Activated B cell treated with CpG ODN at 0.5 μM for 24 hours (primary cell): ENCODE measurements around the gene B4GALNT1. TPM values are rescaled to one million over a fixed set of nuclear protein-coding genes. Genes with fewer than 3 reads are reported as not detected.

ENCODE experiments used
- ATAC-seq: fragments of 200-7000 bp; cut with Tn5 transposase; one replicate; pipeline ENCODE4 v1.10.0; 2021; ENCODE audit warnings: low read depth, mild to moderate bottlenecking, moderate library complexity
- CTCF ChIA-PET: fragments of 350-600 bp; sonication (Branson Sonifier 250); formaldehyde crosslinking; loops from one replicate; lab custom pipeline; 2021; ENCODE audit warnings: antibody characterized with exemption; lab: Charles Lee
- POLR2A ChIA-PET: fragments of 350-600 bp; sonication (Branson Sonifier 250); formaldehyde crosslinking; loops from one replicate; lab custom pipeline; 2021; ENCODE audit warnings: antibody characterized with exemption; lab: Charles Lee
- DNase-seq: peaks from one replicate; pipeline ENCODE4 v3.0.0; 2022
- H3K27ac Mint-ChIP-seq: one replicate; pipeline ENCODE4 v1.8.0; 2020; ENCODE audit warnings: mixed read lengths
- H3K27me3 Mint-ChIP-seq: one replicate; pipeline ENCODE4 v1.8.0; 2021; ENCODE audit warnings: mixed read lengths
- H3K36me3 Mint-ChIP-seq: one replicate; pipeline ENCODE4 v1.8.0; 2021; ENCODE audit warnings: low read depth, mixed read lengths
- H3K4me1 Mint-ChIP-seq: one replicate; pipeline ENCODE4 v1.8.0; 2021; ENCODE audit warnings: mixed read lengths
- H3K4me3 Mint-ChIP-seq: one replicate; pipeline ENCODE4 v1.8.0; 2020; ENCODE audit warnings: mild to moderate bottlenecking, mixed read lengths
- H3K9me3 Mint-ChIP-seq: one replicate; pipeline ENCODE4 v1.8.0; 2020; ENCODE audit warnings: mixed read lengths
- intact Hi-C: fragments of 100-400 bp; cut with micrococcal nuclease; formaldehyde crosslinking; loops from one replicate; pipeline ENCODE4 v1.15.1; 2024
- total RNA-seq: library from RNA; stranded (reverse); gene quantifications from 2 replicates; pipeline ENCODE4 v1.2.3, GENCODE V29; 2022
- TF ChIP-seq, protein P1 (sequence below): fragments of 200-600 bp; IDR thresholded peaks from one replicate; pipeline ENCODE4 v1.8.0; 2022; ENCODE audit warnings: antibody characterized with exemption, mild to moderate bottlenecking

B4GALNT1 gene
- total RNA-seq, 1 donor from 2014 or later = 0.31 TPM

DNA sequence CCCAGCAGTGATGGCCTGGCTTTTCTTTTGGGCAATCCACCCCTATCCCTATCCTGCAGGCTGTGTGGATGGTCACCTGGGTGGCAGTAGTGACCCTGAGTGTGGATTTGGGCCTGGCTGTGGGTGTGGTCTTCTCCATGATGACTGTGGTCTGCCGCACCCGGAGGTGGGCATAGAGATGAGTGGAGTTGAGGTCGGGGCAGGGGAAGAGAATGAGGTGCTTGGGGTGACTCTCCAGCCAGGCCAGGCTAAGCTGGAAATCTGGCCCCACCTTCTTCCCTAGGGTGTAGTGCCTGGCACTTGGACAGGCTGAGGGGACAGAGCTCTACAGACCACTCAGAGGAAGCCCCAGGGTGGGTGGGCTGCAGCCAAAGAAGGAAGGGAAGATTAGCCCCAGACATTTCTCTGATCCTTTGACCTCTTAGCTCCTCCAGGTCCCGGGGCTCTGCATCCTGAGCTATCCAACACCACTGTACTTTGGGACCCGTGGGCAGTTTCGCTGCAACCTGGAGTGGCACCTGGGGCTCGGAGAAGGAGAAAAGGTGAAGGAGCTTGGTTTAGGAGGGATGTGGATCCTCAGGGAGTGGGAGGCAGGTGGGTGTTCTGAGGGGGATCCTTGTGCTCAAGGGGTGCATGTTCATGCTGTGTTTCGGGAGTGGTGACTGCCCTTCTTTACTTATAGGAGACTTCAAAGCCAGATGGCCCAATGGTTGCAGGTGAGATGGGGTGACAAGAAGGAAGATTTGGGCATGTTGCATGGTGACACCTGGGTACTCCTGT, 8.4 kb downstream of the B4GALNT1 start:
- DNase-seq = no peak
- Mint-ChIP-seq H3K4me1 (peaks cover 36% of the 10 kb centered on the region), H3K4me3 (no peak overlapping the region), H3K9me3 (no peaks in the 10 kb centered on the region), H3K27me3 (peaks cover 84% of the 10 kb centered on the region), H3K27ac (no peak overlapping the region), H3K36me3 (no peaks in the 10 kb centered on the region)
- TF ChIP-seq, protein P1, sequence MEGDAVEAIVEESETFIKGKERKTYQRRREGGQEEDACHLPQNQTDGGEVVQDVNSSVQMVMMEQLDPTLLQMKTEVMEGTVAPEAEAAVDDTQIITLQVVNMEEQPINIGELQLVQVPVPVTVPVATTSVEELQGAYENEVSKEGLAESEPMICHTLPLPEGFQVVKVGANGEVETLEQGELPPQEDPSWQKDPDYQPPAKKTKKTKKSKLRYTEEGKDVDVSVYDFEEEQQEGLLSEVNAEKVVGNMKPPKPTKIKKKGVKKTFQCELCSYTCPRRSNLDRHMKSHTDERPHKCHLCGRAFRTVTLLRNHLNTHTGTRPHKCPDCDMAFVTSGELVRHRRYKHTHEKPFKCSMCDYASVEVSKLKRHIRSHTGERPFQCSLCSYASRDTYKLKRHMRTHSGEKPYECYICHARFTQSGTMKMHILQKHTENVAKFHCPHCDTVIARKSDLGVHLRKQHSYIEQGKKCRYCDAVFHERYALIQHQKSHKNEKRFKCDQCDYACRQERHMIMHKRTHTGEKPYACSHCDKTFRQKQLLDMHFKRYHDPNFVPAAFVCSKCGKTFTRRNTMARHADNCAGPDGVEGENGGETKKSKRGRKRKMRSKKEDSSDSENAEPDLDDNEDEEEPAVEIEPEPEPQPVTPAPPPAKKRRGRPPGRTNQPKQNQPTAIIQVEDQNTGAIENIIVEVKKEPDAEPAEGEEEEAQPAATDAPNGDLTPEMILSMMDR = no peak
- ATAC-seq = no peak
- POLR2A ChIA-PET = interaction anchor here (1.0 kb wide), 1 partner anchor 11 kb away, joined by 4 read pairs; no protein-coding TSS in a partner anchor
- CTCF ChIA-PET = interaction anchor here (8.4 kb wide), 1 partner anchor 42 kb away, joined by 126 read pairs; no protein-coding TSS in a partner anchor
- intact Hi-C loops = loop anchor here (10.0 kb wide), 1 partner anchor 400 kb away; the partner anchor contains the start of gene SHMT2

DNA sequence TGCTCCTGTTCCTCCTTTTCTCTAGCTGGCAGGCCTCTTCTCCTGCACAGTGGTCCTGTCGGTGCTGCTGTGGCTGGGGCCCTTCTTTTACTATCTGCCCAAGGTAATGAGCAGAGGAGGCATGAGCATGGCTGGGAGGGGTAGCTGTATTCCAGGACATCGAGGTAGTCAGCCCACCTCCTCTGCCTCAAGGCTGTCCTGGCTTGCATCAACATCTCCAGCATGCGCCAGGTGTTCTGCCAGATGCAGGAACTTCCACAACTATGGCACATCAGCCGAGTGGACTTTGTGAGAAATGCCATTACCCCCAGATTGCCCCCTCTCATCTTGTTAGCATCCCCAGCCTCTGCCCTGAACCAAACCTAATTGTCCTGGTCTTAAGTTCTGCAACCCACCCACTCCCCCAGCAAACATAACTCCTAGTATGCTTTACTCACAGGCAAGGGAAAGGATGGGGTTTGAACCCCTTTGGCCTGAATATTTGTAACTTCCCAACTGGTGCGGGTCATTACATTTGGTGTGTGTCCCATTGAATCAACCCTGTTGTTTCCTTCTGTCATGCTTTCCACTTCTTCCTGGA, 9.1 kb downstream of the B4GALNT1 start:
- H3K27ac Mint-ChIP-seq = no peak overlapping the region
- peaks cover 41% of the 10 kb centered on the region for H3K4me1 Mint-ChIP-seq
- H3K4me3 Mint-ChIP-seq = no peak overlapping the region
- CTCF ChIA-PET = interaction anchor here (1.9 to 8.4 kb wide), 2 partner anchors 9 to 41 kb away, joined by 6 to 126 read pairs; partner anchors contain the start of gene B4GALNT1
- no peaks in the 10 kb centered on the region for H3K9me3 Mint-ChIP-seq
- H3K36me3 Mint-ChIP-seq = no peaks in the 10 kb centered on the region
- DNase-seq (no peak), ATAC-seq (no peak)
- intact Hi-C loops = loop anchor here (10.0 kb wide), 1 partner anchor 399 kb away; the partner anchor contains the start of gene SHMT2
- POLR2A ChIA-PET = no interaction called here
- TF ChIP-seq, protein P1 = no peak
- peaks cover 85% of the 10 kb centered on the region for H3K27me3 Mint-ChIP-seq

DNA sequence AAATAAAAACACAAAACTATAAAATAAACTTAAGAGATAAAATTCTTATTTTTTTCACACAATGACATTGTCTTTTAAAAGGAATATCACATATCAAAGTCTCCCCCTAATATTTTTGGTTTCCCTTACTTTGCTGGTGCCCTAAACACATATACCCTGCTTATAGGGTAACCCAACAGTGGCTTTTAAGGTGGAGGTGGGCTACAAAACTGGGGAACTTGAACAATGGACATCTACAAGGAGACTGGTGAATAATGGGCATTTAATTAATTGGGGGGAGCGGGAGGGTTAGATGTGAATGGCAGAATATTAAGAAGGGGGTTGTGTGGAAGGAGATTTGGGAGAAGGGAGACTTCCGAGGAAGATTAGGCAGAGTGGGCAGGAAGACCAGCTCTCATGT, 9.6 kb downstream of the B4GALNT1 start:
- Mint-ChIP-seq H3K4me1 (peaks cover 42% of the 10 kb centered on the region), H3K27me3 (peaks cover 81% of the 10 kb centered on the region), H3K36me3 (no peaks in the 10 kb centered on the region), H3K27ac (no peak overlapping the region), H3K4me3 (no peak overlapping the region), H3K9me3 (no peaks in the 10 kb centered on the region)
- TF ChIP-seq, protein P1 = no peak
- DNase-seq (no peak), ATAC-seq (no peak)
- intact Hi-C loops = loop anchor here (10.0 kb wide), 1 partner anchor 399 kb away; the partner anchor contains the start of gene SHMT2
- POLR2A ChIA-PET = no interaction called here
- CTCF ChIA-PET = interaction anchor here (1.2 to 8.4 kb wide), 3 partner anchors 9 to 41 kb away, joined by 5 to 126 read pairs (median 6); partner anchors contain the start of gene B4GALNT1

DNA sequence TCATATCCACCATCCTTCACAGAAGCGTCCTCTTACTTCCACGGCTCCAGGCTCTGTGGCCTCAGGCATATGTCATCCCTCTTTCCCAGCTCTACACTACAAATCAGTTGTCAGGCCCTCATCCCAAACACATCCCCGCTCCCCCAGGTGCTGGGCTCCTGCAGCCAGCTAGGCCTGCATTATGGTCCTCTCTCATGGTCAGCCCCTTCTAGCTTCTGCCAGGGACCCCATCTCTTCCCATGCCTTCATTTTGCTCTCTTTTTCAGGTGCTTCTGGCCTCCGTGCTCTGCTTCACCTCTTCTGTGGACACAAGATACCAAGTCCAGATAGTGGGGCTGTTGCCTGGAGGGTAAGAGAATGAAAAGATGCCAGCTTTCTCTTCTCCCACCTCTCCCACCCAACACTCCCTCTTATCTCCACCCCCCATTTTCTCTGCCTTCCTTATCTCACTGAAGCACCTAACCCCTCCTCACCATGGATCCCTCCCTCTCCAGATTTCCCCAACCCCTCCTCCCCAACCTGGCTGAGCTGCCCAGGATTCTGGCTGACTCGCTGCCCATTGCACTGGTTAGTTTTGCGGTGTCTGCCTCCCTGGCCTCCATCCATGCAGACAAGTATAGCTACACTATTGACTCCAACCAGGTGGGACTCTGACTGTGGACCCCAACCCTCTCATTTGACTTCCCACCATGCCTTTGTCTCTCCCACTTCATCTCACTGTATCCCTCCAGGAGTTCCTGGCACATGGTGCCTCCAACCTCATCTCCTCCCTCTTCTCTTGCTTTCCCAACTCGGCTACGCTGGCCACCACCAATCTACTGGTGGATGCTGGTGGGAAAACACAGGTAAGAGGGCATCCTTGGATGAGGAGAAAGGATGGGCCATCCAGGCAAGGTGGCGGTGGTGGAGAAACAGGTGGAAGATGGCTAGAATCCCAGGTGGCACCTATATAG, 10.4 kb downstream of the B4GALNT1 start:
- Mint-ChIP-seq H3K27ac (no peak overlapping the region), H3K9me3 (no peaks in the 10 kb centered on the region), H3K27me3 (peaks cover 81% of the 10 kb centered on the region), H3K4me3 (peak overlapping the region; percentile 70), H3K4me1 (peaks cover 37% of the 10 kb centered on the region), H3K36me3 (no peaks in the 10 kb centered on the region)
- ATAC-seq (no peak), DNase-seq (no peak)
- TF ChIP-seq, protein P1 = no peak
- ChIA-PET CTCF (interaction anchor here (0.8 to 8.4 kb wide), 5 partner anchors 8 to 40 kb away, joined by 3 to 126 read pairs (median 6); partner anchors contain the start of gene B4GALNT1), POLR2A (interaction anchor here (0.6 to 1.2 kb wide), 3 partner anchors 39 to 107 kb away, joined by 3 to 6 read pairs (median 3); partner anchors contain the start of gene DDIT3)
- intact Hi-C loops = loop anchor here (10.0 kb wide), 1 partner anchor 398 kb away; the partner anchor contains the start of gene SHMT2
